GM18511 (cell line): ENCODE measurements around the gene ITGB2.

Source experiments
- ATAC-seq: cut with Tn5 transposase; IDR thresholded peaks from one replicate; pipeline ENCODE4 v1.9.1; 2021; ENCODE audit warnings: mild to moderate bottlenecking, moderate library complexity; ENCODE audit not compliant: unreplicated experiment

The ITGB2 gene

DNA sequence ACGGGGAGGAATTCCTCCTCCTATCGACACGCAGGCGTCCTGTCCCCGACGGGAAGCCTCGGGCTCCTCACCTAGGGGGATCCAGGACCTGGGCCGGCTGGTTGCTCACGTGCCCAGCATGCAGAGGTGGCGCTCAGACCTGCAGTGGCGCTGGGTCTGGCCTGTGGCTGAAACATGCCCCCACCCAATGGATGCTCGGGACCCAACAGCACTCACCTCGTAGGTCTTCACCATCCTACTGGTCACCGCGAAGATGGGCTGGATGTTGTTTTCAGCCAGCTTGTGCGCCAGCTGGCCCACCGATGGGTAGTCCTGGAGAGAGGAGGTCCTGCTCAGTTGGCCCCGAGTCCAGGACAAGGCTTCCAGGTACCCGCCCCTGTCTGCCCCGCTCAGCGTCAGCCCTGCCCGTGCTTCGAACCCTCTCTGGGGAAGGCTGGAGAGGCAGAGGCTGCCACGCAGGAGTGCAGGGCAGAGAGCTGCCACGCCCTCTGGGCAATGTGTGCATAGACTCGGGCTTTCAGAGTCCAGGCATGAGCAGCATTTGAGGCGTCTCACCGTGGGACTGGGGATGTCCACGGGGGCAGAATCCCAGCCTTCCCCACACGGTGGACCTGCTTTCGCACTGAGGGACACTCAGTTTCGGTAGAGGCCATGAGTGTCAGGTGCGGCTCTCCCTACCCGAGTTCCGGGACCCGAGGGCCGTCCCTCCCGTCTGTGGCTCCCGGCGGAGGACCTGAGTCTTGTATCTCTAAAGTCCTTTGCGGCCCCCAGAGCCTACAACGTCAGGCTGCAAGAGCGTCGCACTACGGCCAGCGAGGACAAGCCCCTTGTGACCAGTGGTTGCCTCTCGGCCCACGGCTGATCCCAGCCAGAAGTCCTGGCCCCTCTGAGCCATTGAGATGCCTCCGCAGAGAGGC, 21.6 kb downstream of the ITGB2 start:
- no peak for ATAC-seq

DNA sequence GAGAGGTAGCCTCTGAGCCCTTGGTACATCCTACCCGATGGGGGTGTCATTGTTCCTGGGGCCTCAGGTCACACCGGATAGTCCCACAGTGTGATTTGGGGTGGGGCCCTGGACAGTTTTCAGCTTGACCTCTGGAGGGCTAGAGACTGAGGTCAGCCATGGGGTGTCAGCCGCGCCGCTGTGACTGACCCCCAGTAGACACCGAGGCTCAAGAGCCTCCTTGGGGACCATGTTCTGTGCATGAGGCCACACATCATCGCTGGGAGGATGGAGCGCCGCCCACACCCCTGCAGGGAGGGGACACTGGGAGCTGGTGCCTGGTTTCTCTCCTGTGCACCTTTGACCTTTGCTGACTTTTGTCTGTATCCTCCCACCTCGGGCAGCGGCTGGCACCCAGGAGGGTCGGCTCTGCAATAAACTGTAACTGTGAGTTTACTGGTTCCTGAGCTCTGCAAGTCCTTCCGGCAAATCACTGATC, 22.6 kb downstream of the ITGB2 start:
- no peak for ATAC-seq

DNA sequence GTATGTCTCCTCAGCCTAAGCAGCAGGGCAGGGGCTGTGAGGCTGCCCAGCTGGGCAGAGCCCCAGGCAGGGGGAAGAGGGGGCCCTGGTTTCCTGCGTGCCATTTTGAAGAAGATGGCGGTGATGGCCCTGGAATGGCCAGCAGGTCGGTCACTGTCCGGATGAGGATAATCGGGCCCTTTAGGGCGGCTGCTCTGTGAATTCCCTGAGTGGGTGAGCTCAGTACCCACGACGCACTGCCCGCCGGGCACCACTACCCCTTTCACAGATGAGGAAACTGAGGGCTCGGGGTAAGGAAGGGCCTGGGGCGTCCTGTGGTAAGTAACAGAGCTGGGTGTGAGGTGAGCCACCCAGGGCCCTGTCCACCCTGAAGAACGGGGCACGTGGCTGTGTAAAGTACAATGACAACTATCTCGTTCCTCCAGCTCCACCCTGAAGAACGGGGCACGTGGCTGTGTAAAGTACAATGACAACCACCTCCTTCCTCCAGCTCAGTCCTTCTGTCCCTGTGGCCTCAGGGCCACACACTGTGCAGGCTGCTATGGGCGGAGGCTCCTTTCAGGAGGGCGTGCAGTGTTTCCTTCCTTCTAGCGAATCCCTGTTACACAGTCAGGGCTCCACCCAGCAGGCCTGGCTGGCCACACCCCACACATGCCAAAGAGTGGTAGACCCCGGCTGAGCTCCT, 23.2 kb downstream of the ITGB2 start:
- no peak for ATAC-seq

DNA sequence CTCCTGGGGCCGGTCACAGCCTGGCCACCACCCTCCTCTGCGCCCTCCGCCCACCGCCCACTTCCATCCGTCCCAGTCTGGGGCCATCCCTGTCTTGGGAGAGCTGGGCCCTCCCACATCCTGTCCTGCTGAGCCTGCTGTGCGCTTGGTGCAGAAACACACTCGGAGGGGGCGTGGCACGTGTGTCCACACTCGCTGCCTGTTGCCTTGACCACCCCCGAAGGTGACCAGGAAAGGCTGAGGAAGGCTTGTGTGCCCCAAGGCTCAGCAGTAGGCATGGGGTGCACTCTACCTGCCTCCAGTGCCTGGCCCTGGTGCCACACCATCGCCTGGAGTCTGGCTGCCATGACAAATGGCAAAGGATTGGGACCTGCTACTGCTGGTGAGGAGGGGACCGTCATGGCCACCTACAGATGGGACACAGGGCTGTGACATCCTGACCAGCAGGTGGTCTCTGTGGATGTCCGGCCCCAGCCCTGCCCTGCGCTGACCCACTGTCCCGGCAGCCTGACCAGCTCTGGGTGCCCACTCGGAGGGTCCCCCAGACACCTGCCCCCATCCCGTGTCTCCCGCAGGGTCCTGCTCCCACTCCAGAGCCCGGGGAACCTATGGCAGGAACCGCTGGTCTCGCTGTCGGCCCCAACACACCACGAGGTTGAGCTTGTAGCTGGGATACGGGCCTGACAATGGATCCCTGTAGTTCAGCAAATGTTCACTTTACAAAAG, 24.0 kb downstream of the ITGB2 start:
- no peak for ATAC-seq

- ATAC-seq: no peak
These were observed 24.8 kb downstream of the ITGB2 start for GRCh38 chr21:44895859-44896258.

- ATAC-seq: no peak
These were observed 25.9 kb downstream of the ITGB2 start for GRCh38 chr21:44894687-44895302.

GRCh38 chr21:44893948-44894656, 26.6 kb downstream of the ITGB2 start:
- ATAC-seq: no peak

DNA sequence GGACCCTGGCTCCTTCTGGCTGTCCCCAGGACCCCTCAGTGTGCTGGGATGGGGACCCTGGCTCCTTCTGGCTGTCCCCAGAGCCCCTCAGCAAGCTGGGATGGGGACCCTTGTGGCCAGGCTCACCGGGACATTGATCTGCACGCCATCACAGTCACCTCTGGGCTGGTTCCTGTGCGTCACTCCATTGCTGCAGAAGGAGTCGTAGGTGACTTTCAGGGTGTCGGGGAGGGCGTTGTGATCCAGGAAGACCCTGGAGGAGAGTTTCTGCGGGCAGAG, 27.5 kb downstream of the ITGB2 start:
- ATAC-seq: no peak

- no peak for ATAC-seq
These were observed 28.0 kb downstream of the ITGB2 start for GRCh38 chr21:44892536-44893277.

- ATAC-seq: no peak
These were observed 28.6 kb downstream of the ITGB2 start for GRCh38 chr21:44892095-44892494.

GRCh38 chr21:44891631-44892031, 29.1 kb downstream of the ITGB2 start:
- ATAC-seq: no peak

DNA sequence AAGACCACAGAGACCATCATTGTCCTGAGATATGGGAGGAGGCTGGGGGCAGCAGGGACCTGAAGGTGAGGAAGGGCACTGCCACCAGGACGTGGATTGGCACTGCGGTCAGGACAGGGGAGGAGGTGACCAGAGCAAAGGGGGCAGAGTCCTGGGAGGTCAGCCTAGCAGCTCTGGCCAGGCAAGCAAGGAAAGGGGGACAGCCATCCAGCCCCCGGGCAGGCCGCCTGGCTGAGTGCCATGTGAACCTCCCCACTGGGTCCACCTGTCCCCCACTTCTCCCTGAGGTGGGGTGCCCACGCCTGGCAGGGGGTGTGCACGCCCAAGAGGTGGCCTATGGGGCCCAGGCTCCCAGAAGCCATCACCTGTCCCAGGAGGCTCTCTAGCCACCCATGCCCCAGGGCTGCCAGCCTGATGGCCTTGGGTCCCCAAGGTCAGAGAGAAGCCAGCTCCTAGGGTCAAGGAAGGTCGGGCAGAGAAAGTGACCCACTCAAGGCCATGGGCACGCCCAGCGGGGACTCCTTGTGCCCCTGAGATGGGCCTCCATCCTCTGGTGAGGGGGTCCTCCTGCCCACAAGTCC, 29.6 kb downstream of the ITGB2 start:
- ATAC-seq: no peak

DNA sequence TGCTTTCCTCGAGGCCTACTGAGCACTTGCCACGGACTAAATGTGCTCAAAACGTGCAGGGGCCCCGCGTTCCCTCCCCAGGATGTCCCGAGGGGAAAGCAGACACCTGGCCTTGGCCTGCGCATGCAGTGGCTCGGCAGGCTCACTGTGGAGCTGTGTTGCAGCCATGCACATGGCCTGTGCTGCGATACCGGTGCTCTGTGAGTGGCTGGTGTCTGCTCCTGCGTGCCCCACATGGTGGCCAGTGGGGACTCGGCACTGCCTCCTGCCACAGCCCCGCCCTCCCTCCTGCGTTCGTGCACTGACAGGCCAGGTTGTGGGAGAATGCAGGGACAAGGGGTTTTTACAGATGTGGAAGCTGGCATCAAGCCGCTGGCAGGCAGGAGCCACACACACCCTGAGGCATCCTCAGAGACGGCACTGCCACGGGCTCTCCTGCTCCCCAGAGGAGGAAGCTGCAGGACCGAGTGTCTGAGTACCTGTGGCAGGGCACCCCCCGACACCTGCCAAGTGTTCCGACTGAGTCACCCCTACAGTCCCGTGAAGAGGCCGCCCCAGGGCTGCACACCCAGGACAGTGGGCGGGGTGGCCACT, 30.3 kb downstream of the ITGB2 start:
- no peak for ATAC-seq

GRCh38 chr21:44889625-44890337, 30.9 kb downstream of the ITGB2 start:
- no peak for ATAC-seq

DNA sequence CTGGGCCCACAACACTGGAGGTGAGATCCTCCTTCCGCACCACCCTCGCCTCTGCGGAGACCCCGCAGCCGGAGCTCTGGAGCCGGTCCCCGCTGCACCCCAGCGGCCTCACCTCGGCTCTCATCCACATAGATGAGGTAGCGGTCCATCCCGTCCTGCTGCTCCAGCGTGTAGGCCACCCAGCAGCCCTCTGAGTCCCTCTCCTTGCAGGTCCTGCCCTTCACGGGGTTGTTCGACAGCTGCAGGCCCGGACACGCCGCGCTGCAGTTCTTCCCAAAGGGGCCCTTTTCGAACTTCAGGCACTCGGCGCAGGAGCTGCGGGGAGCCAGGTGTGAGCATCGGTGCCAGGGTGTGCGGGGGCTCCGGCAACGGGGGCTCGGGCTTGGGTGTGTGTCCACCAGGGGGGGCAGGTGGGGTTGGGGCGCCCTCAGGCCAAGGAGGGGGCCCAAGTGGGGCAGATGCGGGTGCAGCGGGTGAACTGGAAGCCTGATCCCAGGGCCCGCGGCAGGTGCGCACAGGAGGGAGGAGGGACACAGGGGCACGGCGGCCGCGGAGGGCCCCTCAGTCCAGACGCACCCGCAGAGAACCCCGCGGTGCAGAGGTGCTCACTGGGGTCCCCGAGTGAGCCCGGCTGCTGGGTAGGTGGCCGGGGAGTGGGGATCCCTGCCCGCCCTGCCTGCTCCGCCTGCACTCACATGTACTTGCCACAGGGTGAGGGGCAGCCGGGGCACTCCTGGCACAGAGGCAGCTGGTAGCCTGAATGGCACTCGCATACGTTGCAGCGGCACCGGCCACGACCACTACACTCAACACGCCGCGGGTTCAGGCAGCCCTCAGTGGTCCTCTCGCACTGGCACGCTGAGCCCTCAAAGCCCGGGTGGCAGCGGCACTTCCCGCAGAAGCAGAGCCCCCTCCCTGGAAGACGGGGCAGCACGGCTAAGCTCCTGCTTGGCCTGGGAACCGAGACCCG, 31.8 kb downstream of the ITGB2 start:
- no peak for ATAC-seq

DNA sequence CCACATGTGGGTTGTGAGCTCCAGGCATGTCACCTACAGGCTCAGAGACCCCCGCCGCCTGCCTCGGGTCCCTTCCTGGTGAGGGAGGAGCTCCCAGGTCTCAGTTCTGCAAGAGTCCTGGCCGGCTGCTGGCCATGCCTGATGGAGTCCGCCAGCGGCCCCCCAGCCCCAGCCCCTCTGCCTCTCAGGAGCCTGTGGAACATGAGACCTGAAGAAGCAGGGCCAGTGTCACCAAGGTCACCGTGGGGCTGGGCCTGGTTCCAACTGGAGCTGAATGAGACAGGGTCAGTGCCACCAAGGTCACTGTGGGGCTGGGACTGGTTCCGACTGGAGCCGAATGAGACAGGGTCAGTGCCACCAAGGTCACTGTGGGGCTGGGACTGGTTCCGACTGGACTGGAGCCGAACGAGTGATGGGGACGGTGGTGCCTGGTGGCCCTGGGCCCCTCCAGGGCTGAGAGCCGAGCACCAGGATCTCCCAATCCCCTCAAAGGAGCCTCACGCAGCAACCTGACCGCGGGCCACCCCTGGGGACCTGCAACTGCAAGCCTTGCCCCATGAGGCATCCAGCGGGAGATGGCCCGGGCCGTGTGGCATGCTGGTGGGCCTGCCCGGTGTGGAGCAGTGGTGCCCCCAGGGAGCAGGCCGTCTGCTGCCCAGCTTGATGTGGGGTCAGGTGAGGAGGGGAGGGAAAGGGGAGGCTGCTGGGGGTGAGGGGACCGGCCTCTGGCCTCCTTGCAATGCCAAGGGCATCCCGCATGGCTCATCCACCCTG, 32.7 kb downstream of the ITGB2 start:
- no peak for ATAC-seq
